Stimulated activated CD8-positive, alpha-beta memory T cell treated with anti-CD3 and anti-CD28 coated beads, Interleukin-7, amount 100 ng/mL, for 1 hour (primary cell): ENCODE results near the gene C9orf78.
A peak's percentile ranks its signal among the peaks of the same experiment; 100 is the strongest.
"Not testable (repeated sequence)": the region's sequence is repeated elsewhere in the genome, so short reads cannot be mapped to it uniquely, and the experiment has no call there.

ENCODE experiments used
- DNase-seq, 2 donors: peaks; one replicate each; pipeline ENCODE4 v3.0.0-alpha.2; 2020; ENCODE audit warnings: low read depth in 2 of 2

C9orf78 gene

DNA sequence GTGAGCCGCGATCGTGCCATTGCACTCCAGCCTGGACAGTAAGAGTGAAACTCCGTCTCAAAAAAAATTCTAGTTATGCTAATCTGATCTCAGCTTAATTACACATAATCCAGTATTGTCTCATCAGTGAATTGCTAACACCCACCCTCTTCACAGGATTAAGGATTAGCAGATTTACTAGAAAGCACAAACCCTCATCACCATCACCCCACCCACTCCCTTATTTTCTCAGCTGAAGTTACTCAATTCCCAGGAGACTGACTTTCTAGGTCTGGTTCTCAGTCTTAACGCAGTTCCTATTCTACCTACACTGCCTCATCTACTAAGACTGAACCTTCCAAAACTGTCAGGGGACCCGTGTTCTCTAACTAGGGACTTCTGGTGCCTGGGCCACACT lies 23.1 kb downstream of the C9orf78 start:
- DNase-seq: no peak

DNA sequence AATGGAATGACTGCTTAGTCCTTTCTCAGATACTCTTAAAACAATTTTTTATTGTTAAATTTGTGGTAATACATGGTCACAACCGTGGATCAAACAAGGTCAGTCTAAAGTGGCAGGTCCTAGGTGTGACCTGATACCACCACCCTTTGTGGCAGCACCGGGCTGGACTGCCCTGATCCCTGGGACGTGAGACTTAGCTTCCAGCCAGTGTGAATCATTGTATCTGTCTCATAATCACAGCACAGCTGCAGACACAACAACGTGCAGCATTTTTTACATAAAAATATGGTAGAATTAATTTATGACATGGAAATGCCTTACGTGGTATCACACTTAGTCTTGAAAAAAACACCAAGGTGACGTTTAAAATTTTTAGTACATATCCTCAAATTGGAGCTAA lies 24.3 kb downstream of the C9orf78 start:
- DNase-seq: no peak

GRCh38 chr9:129810116-129810515 lies 25.0 kb downstream of the C9orf78 start:
- DNase-seq: no peak

GRCh38 chr9:129809346-129809745 lies 25.7 kb downstream of the C9orf78 start:
- no peak for DNase-seq

- DNase-seq: no peak
Observed at GRCh38 chr9:129806061-129806460, 29.0 kb downstream of the C9orf78 start.

- DNase-seq: no peak
Observed at GRCh38 chr9:129803676-129804060, 31.4 kb downstream of the C9orf78 start.

DNA sequence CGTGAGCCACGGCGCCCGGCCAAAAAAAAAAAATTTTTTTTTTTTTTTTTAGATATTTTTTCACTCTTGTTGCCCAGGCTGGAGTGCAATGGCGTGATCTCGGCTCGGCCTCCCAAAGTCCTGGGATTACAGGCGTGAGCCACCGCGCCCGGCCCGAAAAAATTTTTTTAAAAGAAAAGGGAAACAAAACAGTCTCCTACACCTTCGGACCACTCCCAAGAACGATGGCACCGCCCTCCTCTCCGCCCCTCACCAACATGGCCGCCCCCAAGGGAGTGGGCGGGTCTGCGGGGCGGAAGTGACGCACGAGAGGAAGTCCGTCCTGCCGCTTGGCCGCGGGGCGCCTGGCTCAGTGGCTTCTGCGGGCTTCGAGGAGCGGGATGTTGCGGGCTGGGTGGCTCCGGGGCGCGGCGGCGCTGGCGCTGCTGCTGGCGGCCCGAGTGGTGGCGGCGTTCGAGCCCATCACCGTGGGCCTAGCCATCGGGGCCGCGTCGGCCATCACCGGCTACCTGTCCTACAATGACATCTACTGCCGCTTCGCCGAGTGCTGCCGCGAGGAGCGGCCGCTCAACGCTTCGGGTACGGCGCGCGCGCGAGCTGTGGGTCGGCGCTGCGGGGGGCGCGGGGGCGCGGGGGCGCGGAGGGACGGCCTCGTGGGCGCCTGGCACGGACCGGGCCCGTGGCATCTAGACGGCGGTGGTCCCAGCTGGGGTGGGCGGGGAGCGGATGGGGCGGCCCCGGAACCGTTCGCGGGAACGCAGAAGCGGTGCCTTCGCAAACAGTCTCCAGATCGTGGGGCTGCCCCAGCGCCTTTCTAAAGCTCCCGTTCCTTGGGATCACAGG lies 32.0 kb downstream of the C9orf78 start, which contains the start of gene TOR1B:
TSS of gene TOR1B (plus strand) at position 352 of the 843 bp plus-strand sequence. CDS start at position 381, 29 bp downstream.
- peak; percentile 89 to 91 for DNase-seq

GRCh38 chr9:129801504-129801903 lies 33.6 kb downstream of the C9orf78 start:
- no peak for DNase-seq

DNA sequence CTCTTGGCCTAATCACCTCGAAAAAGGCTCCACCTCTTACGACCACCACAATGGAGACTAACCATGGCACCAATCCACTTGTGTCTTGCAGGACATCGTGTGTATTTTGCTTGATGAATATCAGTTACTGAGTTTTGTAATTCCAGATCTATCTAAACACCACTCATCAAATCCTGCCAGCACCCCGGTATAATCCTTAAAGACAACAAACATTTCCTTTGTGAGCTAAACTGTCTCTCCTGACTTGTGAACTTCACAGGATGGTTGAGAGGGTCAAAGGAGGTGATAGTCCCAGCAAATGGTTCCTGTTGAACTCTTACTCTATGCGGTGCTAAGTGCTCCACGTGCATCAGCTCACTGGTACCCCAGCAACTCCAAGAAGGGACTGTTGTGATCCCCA lies 36.1 kb downstream of the C9orf78 start:
- DNase-seq: no peak

DNA sequence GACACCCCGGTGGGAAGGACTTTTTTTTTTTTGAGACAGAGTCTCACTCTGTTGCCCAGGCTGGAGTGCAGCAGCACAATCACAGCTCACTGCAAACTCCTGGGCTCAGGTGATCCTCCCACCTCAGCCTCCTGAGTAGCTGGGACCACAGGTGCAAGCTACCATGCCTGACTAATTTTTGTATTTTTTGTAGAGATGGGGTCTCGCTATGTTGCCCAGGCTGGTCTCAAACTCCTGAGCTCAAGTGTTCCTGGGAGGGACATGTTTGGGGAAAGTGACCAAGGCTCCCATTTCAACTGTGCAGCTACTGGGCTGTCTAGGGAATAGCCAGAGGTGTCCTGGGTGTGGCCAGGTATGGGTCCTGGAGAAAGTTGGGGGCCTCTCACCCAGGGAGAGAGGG lies 39.0 kb downstream of the C9orf78 start:
- DNase-seq: not testable (repeated sequence)

- DNase-seq: no peak
Observed at GRCh38 chr9:129794549-129794948, 40.5 kb downstream of the C9orf78 start.

DNA sequence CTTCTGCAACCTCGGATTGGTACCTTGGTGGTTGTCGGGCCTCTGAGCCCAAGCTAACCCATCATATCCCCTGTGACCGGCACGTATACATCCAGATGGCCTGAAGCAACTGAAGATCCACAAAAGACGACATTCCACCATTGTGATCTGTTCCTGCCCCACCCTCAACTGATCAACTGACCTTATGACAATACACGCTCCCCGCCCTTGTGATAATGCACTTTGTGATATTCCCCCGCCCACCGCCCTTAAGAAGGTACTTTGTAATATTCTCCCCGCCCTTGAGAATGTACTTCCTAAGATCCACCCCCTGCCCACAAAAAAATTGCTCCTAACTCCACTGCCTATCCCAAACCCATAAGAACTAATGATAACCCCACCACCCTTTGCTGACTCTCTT lies 48.6 kb downstream of the C9orf78 start:
- no peak for DNase-seq

- DNase-seq: no peak
Observed at GRCh38 chr9:129785866-129786265, 49.2 kb downstream of the C9orf78 start.

GRCh38 chr9:129784970-129785369 lies 50.1 kb downstream of the C9orf78 start:
- DNase-seq: not testable (repeated sequence)

DNA sequence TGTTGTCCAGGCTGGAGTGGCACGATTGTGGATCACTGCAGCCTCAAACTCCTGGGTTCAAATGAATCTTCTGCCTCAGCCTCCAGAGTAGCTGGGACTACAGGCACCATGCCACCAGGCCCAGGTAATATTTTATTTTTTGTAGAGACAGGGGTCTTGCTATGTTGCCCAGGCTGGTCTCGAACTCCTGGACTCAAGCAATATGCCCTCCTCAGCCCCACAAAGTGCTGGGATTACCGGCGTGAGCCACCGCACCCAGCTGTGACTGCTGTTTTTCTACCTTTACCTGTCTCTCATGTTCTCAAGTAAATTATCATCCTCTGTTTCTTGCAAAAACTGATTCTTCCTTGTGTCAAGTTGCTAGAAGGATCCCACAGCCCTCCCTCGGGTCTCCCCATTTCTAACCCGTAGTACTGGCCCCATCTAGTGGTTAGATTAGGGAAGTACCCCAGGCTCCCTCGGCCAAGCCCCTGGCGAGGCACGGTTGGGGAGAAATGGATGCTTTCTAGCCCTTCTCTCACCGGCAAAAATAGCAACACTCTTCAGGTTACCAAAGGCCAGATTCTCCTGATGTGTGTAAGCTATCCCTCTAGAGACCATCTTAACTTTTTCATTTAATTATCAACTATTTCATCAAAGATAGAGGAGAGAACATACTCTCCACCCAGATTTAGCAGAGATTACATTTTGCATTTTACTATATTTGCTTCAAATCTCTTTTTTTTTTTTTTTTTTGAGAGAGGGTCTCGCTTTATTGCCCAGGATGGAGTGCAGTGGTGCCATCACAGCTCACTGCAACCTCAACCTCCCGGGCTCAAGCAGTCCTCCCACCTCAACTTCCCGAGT lies 51.3 kb downstream of the C9orf78 start:
- peak; percentile 49 to 58 for DNase-seq

DNA sequence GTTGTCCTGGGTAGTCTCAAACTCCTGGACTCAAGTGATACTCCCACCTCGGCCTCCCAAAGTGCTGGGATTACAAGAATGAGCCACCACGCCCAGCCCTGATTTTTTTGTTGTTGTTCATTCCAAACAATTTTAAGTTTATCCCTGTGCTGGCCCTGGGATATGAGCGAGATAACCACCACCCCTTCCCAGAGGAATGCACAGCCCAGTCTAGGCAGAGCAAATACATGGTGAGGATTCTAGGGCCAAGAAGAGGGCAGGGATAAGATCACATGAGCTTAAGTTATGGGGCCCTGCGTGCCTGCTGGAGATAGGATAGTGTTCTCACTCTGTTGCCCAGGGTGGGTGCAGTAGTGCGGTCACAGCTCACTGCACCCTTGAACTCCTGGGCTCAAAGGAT lies 53.1 kb downstream of the C9orf78 start:
- no peak for DNase-seq

DNA sequence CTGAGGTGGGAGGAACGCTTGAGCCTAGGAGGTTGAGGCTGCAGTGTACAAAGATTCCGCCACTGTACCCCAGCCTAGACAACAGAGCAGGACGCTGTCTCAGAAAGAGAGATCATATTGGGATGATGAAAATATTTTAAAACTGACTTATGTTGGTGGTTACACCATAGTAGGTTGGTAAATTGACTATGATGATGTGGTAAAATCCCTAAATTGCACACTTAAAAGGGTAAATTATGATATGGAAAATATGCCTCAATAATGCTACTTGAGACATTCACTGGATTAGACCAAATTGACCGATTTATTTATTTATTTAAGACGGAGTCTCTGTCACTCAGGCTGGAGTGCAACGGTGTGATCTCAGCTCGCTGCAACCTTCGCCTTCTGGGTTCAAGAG lies 53.9 kb downstream of the C9orf78 start:
- DNase-seq: no peak

DNA sequence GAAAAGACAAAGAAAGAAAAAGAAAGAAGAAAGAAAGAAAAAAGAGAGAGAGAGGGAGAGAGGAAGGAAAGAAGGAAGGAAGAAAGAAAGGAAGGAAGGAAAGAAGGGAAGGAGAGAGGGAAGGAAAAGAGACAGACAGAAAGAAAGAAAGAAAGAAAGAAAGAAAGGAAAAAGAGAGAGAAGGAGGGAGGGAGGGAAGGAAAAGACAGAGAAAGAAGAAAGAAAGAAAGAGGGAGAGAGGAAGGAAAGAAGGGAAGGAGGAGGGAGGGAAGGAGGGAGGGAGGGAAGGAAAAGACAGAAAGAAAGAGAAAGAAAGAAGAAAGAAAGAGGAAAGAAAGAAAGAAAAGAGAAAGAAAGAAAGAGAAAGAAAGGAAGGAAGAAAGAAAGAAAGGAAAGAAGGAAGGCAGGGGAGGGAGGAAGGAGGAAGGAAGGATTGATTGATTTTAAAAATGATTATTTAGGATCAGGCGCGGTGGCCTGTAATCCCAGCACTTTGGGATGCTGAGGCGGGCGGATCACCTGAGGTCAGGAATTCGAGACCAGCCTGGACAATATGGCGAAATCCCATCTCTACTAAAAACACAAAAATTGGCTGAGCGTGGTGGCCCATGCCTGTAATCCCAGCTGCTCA lies 55.4 kb downstream of the C9orf78 start:
- DNase-seq: no peak

- DNase-seq: no peak
Observed at GRCh38 chr9:129778469-129778868, 56.6 kb downstream of the C9orf78 start.

GRCh38 chr9:129777769-129778130 lies 57.3 kb downstream of the C9orf78 start:
- no peak for DNase-seq
